Stimulated activated CD8-positive, alpha-beta memory T cell treated with anti-CD3 and anti-CD28 coated beads, Interleukin-15, amount 100 ng/mL, for 24 hours (primary cell): ENCODE measurements around the gene ULK1.
A peak's percentile ranks its signal among the peaks of the same experiment; 100 is the strongest.
"Not testable (repeated sequence)": the region's sequence is repeated elsewhere in the genome, so short reads cannot be mapped to it uniquely, and the experiment has no call there.

Source experiments
- DNase-seq: peaks from one replicate; pipeline ENCODE4 v3.0.0-alpha.2; 2020; ENCODE audit warnings: low read depth

The ULK1 gene

GRCh38 chr12:131943389-131943788 lies 49.0 kb downstream of the ULK1 start:
- no peak for DNase-seq

GRCh38 chr12:131943876-131944275 lies 49.5 kb downstream of the ULK1 start:
- no peak for DNase-seq

- no peak for DNase-seq
Observed at GRCh38 chr12:131944601-131945251, 50.3 kb downstream of the ULK1 start.

GRCh38 chr12:131946757-131947156 lies 52.3 kb downstream of the ULK1 start:
- DNase-seq, result no peak

- DNase-seq, result no peak
Observed at GRCh38 chr12:131947482-131948027, 53.1 kb downstream of the ULK1 start.

- no peak for DNase-seq
Observed at GRCh38 chr12:131948166-131948712, 53.8 kb downstream of the ULK1 start.

- not testable (repeated sequence) for DNase-seq
Observed at GRCh38 chr12:131948713-131949430, 54.5 kb downstream of the ULK1 start.

GRCh38 chr12:131949431-131950181 lies 55.2 kb downstream of the ULK1 start, which contains the start of gene EP400:
EP400 (plus strand) TSS chr12:131949942; CDS start chr12:131960620, 10,678 bp downstream.
- peak; percentile 92 for DNase-seq

GRCh38 chr12:131950182-131950913 lies 55.9 kb downstream of the ULK1 start:
- no peak for DNase-seq

- DNase-seq, result not testable (repeated sequence)
Observed at GRCh38 chr12:131953810-131954209, 59.4 kb downstream of the ULK1 start.

- DNase-seq, result not testable (repeated sequence)
Observed at GRCh38 chr12:131954460-131954859, 60.0 kb downstream of the ULK1 start.

GRCh38 chr12:131959116-131959515 lies 64.7 kb downstream of the ULK1 start:
- no peak for DNase-seq

GRCh38 chr12:131959641-131960589 lies 65.5 kb downstream of the ULK1 start:
- no peak for DNase-seq

- DNase-seq, result not testable (repeated sequence)
Observed at GRCh38 chr12:131960590-131961325, 66.3 kb downstream of the ULK1 start.

- not testable (repeated sequence) for DNase-seq
Observed at GRCh38 chr12:131961328-131961727, 66.9 kb downstream of the ULK1 start.

GRCh38 chr12:131962069-131962468 lies 67.6 kb downstream of the ULK1 start:
- no peak for DNase-seq

GRCh38 chr12:131963381-131963780 lies 69.0 kb downstream of the ULK1 start:
- no peak for DNase-seq

- no peak for DNase-seq
Observed at GRCh38 chr12:131965073-131965472, 70.7 kb downstream of the ULK1 start.

- no peak for DNase-seq
Observed at GRCh38 chr12:131971226-131971625, 76.8 kb downstream of the ULK1 start.
